KOPT-K1 (cell line): ENCODE data around the gene ALPG.
"Not testable (repeated sequence)": the region's sequence is repeated elsewhere in the genome, so short reads cannot be mapped to it uniquely, and the experiment has no call there.

Source experiments
- H3K27ac ChIP-seq: fragments of 200-600 bp; sonication (generic); 2 replicates; pipeline ENCODE4 v1.5.1; 2016; ENCODE audit warnings: antibody characterized with exemption, mild to moderate bottlenecking, low read depth, low read length; ENCODE audit not compliant: poor library complexity, severe bottlenecking
- H3K36me3 ChIP-seq: fragments of 200-600 bp; sonication (generic); 2 replicates; pipeline ENCODE4 v1.5.1; 2017; ENCODE audit warnings: antibody characterized with exemption, mild to moderate bottlenecking, low read length, moderate library complexity; ENCODE audit not compliant: insufficient read depth
- H3K9me3 ChIP-seq: fragments of 200-600 bp; sonication (generic); 2 replicates; pipeline ENCODE4 v1.5.1; 2017; ENCODE audit warnings: antibody characterized with exemption, low read length, mild to moderate bottlenecking; ENCODE audit not compliant: insufficient read depth, poor library complexity, severe bottlenecking

The ALPG gene

GRCh38 chr2:232445149-232445885, 38.7 kb downstream of the ALPG start:
- H3K36me3 ChIP-seq, H3K27ac ChIP-seq, H3K9me3 ChIP-seq: not testable (repeated sequence)

GRCh38 chr2:232446266-232446777, 39.7 kb downstream of the ALPG start:
- H3K27ac ChIP-seq, H3K9me3 ChIP-seq: not testable (repeated sequence)

GRCh38 chr2:232447091-232447620, 40.5 kb downstream of the ALPG start:
- Histone ChIP-seq H3K9me3 (no peaks in the 10 kb centered on the region), H3K36me3 (no peaks in the 10 kb centered on the region), H3K27ac (no peak overlapping the region)

More at GRCh38 chr2:232446266-232446777, 39.7 kb downstream of the ALPG start:
- not testable (repeated sequence) for H3K36me3 ChIP-seq

- Histone ChIP-seq H3K27ac (no peak overlapping the region), H3K9me3 (no peaks in the 10 kb centered on the region), H3K36me3 (no peaks in the 10 kb centered on the region)
Measured at GRCh38 chr2:232447638-232448303, 41.1 kb downstream of the ALPG start.

GRCh38 chr2:232448304-232448690, 41.7 kb downstream of the ALPG start:
- Histone ChIP-seq H3K27ac (no peak overlapping the region), H3K9me3 (no peaks in the 10 kb centered on the region), H3K36me3 (no peaks in the 10 kb centered on the region)

- Histone ChIP-seq H3K27ac (no peak overlapping the region), H3K9me3 (no peaks in the 10 kb centered on the region), H3K36me3 (no peaks in the 10 kb centered on the region)
Measured at GRCh38 chr2:232449964-232450363, 43.3 kb downstream of the ALPG start.

DNA sequence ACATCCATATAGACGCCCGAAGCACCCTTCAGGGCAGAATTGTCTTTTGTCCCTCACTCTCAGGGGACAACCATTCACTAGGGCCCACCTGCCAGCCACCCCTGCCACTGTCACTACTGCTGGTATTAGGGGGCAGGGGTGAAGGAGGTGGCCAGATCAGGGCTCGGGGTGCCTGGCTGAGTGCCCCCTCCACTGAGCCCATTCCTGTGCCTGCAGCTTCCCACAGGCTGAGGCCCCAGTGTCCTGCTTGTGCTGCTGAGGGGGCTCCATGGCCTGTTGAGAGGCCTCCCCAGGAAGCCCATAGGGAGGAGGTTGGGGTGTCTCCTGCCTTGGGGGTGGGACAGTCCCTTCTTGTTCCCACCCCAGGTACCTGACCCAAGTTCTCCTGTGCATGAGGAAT, 45.0 kb downstream of the ALPG start:
- H3K36me3 ChIP-seq, H3K27ac ChIP-seq, H3K9me3 ChIP-seq: not testable (repeated sequence)

- H3K9me3 ChIP-seq: no peaks in the 10 kb centered on the region
- H3K27ac ChIP-seq: no peak overlapping the region
- H3K36me3 ChIP-seq: no peaks in the 10 kb centered on the region
Measured at GRCh38 chr2:232454630-232455029, 48.0 kb downstream of the ALPG start.

DNA sequence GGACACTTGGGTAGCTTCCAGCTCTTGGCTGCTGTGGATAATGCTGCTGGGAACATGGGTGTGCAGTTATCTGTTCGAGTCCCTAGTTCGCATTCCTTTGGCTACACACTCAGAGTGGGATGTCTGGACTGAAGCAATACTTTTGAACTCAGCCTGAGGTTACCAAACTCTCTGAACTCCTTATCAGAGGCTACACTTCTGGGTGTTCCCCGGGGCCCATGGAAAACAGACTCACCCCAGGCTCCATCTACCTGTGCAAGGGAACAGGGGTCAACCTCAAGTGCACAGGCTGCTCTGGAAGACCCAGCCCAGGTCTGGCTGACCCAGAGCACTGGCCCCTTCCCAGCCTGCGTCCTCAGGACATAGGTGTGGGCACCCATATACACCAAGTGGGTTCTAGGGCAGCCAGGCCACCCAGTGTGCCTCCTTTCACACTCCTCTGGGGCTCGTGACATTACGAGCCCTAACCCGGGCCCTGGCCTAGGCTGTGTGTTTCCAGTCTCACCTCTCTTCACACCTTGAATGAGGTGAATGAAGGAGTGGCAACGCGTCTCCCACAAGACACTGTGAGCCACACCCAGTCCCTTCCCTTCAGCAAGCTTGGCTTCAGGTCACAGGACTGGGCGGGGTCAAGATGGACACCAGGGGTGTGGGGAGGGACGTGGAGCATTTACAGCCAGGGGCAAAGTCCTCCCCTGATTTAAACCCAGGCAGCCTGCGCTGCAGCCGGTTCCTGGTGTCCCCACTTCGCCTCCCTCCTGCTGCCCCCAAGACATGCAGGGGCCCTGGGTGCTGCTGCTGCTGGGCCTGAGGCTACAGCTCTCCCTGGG, 49.0 kb downstream of the ALPG start, which contains the start of gene ALPI:
TSS of gene ALPI (plus strand) at position 728 of the 830 bp plus-strand sequence. CDS start at position 775, 47 bp downstream.
- Histone ChIP-seq H3K9me3 (no peaks in the 10 kb centered on the region), H3K36me3 (no peaks in the 10 kb centered on the region), H3K27ac (no peak within 1 kb of the TSS)

DNA sequence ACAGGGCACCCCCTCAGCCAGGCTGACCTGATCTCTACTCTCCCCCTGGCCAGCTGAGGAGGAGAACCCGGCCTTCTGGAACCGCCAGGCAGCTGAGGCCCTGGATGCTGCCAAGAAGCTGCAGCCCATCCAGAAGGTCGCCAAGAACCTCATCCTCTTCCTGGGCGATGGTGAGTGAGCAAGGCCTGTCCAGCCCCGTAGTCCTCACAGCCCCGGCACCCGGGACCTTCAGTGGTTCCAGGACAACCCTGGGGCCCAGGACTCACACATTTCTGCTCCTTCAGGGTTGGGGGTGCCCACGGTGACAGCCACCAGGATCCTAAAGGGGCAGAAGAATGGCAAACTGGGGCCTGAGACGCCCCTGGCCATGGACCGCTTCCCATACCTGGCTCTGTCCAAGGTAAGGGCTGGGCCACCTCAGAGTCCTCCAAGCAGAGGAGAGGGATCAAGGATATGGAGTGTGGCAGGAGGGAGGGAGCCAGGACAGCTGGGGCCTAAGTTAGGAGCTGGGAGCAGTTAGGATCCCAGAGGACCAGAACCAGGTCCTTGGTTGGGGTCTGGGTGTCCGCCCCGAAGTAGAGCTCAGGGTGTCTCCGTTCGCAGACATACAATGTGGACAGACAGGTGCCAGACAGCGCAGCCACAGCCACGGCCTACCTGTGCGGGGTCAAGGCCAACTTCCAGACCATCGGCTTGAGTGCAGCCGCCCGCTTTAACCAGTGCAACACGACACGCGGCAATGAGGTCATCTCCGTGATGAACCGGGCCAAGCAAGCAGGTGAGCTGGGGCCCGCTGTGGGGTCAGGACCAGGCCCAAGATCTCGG, 49.9 kb downstream of the ALPG start:
- no peaks in the 10 kb centered on the region for H3K36me3 ChIP-seq
- H3K27ac ChIP-seq: no peak overlapping the region
- no peaks in the 10 kb centered on the region for H3K9me3 ChIP-seq

DNA sequence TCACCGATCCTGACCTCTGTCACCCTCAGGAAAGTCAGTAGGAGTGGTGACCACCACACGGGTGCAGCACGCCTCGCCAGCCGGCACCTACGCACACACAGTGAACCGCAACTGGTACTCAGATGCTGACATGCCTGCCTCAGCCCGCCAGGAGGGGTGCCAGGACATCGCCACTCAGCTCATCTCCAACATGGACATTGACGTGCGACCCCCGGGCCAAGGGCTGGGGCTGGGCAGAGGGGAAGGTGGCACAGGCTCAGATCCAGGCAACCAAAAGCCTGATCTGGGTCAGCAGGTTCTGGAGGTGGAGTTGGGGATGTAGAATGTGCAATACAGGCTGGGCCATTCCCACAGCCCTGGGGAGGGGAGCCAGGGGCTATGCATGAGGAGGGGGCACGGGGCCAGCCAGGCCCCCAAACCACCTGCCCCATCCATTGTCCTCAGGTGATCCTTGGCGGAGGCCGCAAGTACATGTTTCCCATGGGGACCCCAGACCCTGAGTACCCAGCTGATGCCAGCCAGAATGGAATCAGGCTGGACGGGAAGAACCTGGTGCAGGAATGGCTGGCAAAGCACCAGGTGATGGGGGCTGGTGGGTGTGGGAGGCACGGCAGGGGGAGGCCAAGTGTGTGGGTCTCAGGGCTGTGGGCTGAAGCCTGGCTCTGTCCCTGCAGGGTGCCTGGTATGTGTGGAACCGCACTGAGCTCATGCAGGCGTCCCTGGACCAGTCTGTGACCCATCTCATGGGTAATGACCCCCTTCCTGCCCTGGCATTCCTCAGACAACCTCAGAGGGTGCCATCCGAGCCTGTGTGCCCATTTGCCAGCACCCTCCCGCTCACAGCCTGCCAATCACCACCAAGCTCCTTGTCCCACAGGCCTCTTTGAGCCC, 50.7 kb downstream of the ALPG start:
- H3K27ac ChIP-seq: no peak overlapping the region
- H3K36me3 ChIP-seq: no peaks in the 10 kb centered on the region
- no peaks in the 10 kb centered on the region for H3K9me3 ChIP-seq

- no peak overlapping the region for H3K27ac ChIP-seq
- H3K36me3 ChIP-seq: no peaks in the 10 kb centered on the region
- no peaks in the 10 kb centered on the region for H3K9me3 ChIP-seq
Measured at GRCh38 chr2:232458051-232458660, 51.5 kb downstream of the ALPG start.
